Endothelial cell (in vitro differentiated cells): Measurements from ENCODE around the gene YTHDF2. TPM values are rescaled to one million over a fixed set of nuclear protein-coding genes. Genes with fewer than 3 reads are reported as not detected.
"Not testable (repeated sequence)": the region's sequence is repeated elsewhere in the genome, so short reads cannot be mapped to it uniquely, and the experiment has no call there.

Source experiments
- DNase-seq: peaks from one replicate; pipeline ENCODE4 v3.0.0; 2021; ENCODE audit warnings: low spot score
- H3K27ac Mint-ChIP-seq: one replicate; pipeline ENCODE4 v1.8.0; 2021; ENCODE audit warnings: mixed read lengths, inconsistent platforms; ENCODE audit not compliant: unreplicated experiment
- H3K27me3 Mint-ChIP-seq: one replicate; pipeline ENCODE4 v1.8.0; 2021; ENCODE audit warnings: mild to moderate bottlenecking, moderate library complexity, mixed read lengths, inconsistent platforms; ENCODE audit not compliant: unreplicated experiment
- H3K36me3 Mint-ChIP-seq: one replicate; pipeline ENCODE4 v1.8.0; 2021; ENCODE audit warnings: mild to moderate bottlenecking, low read depth, mixed read lengths, inconsistent platforms; ENCODE audit not compliant: unreplicated experiment
- H3K4me1 Mint-ChIP-seq: one replicate; pipeline ENCODE4 v1.8.0; 2021; ENCODE audit warnings: mild to moderate bottlenecking, mixed read lengths, inconsistent platforms; ENCODE audit not compliant: unreplicated experiment
- H3K4me3 Mint-ChIP-seq: one replicate; pipeline ENCODE4 v1.8.0; 2021; ENCODE audit warnings: mild to moderate bottlenecking, mixed read lengths, inconsistent platforms; ENCODE audit not compliant: unreplicated experiment
- H3K9me3 Mint-ChIP-seq: one replicate; pipeline ENCODE4 v1.8.0; 2021; ENCODE audit warnings: mixed read lengths, inconsistent platforms; ENCODE audit not compliant: unreplicated experiment
- total RNA-seq: library from RNA; stranded (reverse); fragmentation: NEBNext Ultra II Directional; extraction: Animal tissue kit (Norgen Biotek cat#: 25700); gene quantifications from one replicate; pipeline ENCODE4 v1.2.1, GENCODE V29; 2021; ENCODE audit not compliant: unreplicated experiment
- TF ChIP-seq, protein P1 (sequence below): fragments of 200-600 bp; sonication (generic); IDR thresholded peaks from one replicate; pipeline ENCODE4 v1.5.0; 2021; ENCODE audit warnings: antibody characterized with exemption; ENCODE audit not compliant: unreplicated experiment

The YTHDF2 gene
- total RNA-seq, 1 donor from 2014 or later, result 118 TPM

DNA sequence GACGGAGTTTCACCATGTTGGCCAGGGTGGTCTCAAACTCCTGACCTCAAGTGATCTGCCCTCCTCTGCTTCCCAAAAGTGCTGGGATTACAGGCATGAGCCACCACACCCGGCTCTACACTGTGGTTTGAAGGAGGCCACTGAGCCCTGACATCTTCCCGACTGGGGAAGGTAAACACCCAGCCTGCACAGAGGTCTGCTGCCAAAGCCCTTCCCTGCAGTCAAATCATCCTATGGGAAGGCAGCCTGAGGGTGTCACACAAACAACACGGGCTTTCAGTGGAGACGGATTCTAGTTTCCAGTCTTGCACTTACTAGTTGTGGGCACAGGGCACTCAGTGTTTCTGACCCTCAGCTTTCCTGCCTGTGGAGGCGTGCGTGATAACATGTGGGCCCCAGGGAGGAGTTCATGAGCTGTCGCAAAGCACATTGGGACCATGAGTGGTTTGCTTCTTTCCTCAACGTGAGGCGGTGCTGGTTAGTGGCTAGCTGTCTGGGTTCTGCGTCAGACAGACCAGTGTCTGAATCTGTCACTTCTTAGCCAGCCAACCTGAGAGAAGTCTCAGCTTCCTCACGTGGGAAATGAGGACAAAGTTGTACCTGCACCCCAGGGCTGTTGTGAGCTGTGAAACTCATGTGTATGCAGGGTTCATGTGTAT, 53.8 kb downstream of the YTHDF2 start:
- peaks cover 7% of the 10 kb centered on the region for H3K27me3 Mint-ChIP-seq
- no peaks in the 10 kb centered on the region for H3K9me3 Mint-ChIP-seq
- TF ChIP-seq, protein P1, sequence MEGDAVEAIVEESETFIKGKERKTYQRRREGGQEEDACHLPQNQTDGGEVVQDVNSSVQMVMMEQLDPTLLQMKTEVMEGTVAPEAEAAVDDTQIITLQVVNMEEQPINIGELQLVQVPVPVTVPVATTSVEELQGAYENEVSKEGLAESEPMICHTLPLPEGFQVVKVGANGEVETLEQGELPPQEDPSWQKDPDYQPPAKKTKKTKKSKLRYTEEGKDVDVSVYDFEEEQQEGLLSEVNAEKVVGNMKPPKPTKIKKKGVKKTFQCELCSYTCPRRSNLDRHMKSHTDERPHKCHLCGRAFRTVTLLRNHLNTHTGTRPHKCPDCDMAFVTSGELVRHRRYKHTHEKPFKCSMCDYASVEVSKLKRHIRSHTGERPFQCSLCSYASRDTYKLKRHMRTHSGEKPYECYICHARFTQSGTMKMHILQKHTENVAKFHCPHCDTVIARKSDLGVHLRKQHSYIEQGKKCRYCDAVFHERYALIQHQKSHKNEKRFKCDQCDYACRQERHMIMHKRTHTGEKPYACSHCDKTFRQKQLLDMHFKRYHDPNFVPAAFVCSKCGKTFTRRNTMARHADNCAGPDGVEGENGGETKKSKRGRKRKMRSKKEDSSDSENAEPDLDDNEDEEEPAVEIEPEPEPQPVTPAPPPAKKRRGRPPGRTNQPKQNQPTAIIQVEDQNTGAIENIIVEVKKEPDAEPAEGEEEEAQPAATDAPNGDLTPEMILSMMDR, result no peak
- no peaks in the 10 kb centered on the region for H3K36me3 Mint-ChIP-seq
- no peak overlapping the region for H3K4me3 Mint-ChIP-seq
- DNase-seq, result no peak
- H3K27ac Mint-ChIP-seq, result no peak overlapping the region
- peaks cover 3% of the 10 kb centered on the region for H3K4me1 Mint-ChIP-seq

DNA sequence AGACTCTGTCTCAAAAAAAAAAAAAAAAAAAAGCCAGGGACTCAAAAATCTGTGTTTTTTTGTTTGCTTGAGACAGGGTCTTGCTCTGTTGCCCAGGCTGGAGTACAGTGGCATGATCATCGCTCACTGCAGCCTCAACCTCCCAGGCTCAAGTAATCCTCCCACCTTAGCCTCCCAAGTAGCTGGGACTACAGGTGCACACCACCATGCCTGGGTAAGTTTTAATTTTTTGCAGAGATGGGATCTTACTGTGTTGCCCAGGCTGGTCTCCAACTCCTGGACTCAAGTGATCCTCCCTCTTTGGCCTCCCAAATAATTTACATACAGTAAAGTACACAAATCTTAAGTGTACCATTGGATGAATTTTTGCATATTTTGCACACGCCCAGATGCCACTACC, 55.2 kb downstream of the YTHDF2 start:
- H3K4me3 Mint-ChIP-seq, H3K36me3 Mint-ChIP-seq, H3K27ac Mint-ChIP-seq, H3K4me1 Mint-ChIP-seq, H3K9me3 Mint-ChIP-seq, H3K27me3 Mint-ChIP-seq, DNase-seq: not testable (repeated sequence)

DNA sequence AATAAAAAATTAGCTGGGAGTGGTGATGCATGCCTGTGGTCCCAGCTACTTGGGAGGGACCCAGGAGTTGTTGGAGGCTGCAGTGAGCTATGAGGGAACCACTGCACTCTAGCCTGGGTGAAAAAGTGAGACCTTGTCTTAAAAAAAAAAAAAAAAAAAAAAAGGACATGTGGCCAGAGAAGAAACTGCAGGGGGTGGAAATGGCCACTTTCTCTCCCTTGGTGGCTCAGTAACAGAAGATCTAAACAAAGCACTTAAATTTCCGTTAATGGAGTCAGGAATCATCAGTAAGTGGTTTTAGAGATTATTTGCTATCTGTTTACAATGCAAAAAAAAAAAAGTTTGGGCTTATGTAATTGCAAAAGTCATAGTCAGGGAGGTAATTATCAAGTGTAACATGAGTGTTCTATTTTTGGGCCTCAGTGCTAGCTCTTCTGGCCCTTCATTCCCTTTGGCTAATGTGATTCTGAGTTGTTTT, 55.9 kb downstream of the YTHDF2 start:
- Mint-ChIP-seq H3K27ac (no peak overlapping the region), H3K4me1 (peaks cover 4% of the 10 kb centered on the region), H3K9me3 (no peaks in the 10 kb centered on the region), H3K4me3 (no peak overlapping the region), H3K27me3 (peaks cover 4% of the 10 kb centered on the region), H3K36me3 (no peaks in the 10 kb centered on the region)
- no peak for DNase-seq
- TF ChIP-seq, protein P1, result peak; percentile 41

DNA sequence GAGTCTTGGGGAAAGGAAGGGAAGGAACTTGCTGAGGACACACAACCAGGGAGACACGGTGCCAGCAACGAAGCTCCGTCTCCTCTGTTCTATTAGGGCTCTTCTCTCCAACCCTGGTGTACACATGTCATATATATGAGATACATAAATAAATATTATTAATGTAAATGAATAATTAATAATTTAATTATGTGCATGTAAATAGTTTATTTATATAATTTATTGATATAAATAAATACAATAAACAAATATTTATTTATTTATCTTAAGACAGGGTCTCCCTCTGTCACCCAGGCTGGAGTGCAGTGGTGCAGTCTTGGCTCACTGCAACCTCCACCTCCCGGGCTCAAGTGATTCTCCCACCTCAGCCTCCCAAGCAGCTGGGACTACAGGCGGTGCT, 57.8 kb downstream of the YTHDF2 start:
- not testable (repeated sequence) for H3K4me1 Mint-ChIP-seq, H3K27ac Mint-ChIP-seq, H3K27me3 Mint-ChIP-seq, H3K9me3 Mint-ChIP-seq, DNase-seq, H3K4me3 Mint-ChIP-seq, H3K36me3 Mint-ChIP-seq

DNA sequence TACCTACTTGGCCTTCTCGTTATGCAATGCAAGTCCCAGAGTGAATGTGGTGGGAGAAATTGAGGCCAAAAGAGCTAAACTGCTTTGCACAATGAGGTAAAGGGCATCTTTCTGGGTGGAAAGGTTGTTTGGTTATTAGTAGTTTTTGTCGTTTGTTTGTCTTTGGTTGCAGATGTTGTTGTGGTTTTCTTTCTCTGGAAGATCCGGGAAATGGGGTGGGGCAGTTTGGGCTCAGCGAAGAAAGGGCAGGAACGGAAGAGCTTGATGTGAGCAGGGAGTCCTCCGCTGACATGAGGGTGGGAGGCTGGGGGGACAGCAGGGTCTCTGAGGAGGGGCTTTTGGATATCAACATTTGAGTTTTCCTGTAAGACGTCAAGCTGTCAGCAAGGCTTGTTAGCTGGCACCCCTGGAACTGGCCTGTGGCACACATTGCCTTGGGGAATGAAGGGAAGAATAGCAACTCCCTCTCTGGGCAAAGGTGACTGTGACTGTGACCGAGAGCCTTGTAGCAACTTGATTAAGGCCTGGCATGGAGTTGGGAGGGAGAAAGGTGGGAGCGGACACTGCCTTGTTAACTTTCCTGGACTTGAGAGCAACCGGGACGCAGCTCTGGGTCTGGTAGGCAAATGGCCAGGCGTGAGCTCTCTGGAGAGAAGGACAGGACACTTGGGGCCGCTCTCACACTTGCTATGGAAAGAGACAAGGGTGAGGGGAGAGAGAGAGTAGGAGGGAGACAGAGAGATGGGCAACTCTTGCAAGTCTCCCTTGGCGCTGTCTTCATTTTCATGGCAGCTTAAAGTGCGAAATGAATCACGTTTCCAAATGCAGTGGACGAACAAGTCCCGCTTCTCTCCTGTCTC, 59.8 kb downstream of the YTHDF2 start:
- H3K9me3 Mint-ChIP-seq, result no peaks in the 10 kb centered on the region
- DNase-seq, result no peak

More for the DNA sequence above, 59.8 kb downstream of the YTHDF2 start:
- Mint-ChIP-seq H3K27ac (no peak overlapping the region), H3K27me3 (peaks cover 4% of the 10 kb centered on the region), H3K4me3 (no peak overlapping the region), H3K36me3 (no peaks in the 10 kb centered on the region), H3K4me1 (peaks cover 7% of the 10 kb centered on the region)
- TF ChIP-seq, protein P1, result no peak
